ENCODE results near the gene STAU1.
"Not testable (repeated sequence)": the region's sequence is repeated elsewhere in the genome, so short reads cannot be mapped to it uniquely, and the experiment has no call there.

STAU1 gene

GRCh38 chr20:49203746-49204145 lies 15.6 kb upstream of the STAU1 start:
- DNase-seq (ENCODE audit: low read depth in 3 of 3, low spot score in 1 of 3) = no peak

DNA sequence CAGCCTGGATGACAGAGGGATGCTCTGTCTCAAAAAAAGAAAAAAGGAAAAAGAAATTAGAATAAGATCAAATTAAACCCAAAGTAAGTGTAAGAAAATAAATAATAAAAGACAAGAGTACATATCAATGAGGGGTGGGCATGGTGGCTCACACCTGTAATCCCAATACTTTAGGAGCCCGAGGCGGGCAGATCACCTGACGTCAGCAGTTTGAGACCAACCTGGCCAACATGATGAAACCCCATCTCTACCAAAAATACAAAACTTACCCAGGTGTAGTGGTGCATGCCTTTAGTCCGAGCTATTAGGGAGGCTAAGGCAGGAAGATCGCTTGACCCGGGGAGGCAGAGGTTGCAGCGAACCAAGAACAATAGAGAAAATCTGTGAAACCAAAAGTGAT lies 14.9 kb upstream of the STAU1 start:
- DNase-seq (ENCODE audit: low read depth in 3 of 3, low spot score in 1 of 3) = no peak

GRCh38 chr20:49199729-49200293 lies 11.7 kb upstream of the STAU1 start:
- no peak for DNase-seq (ENCODE audit: low read depth in 3 of 3, low spot score in 1 of 3)

- DNase-seq (ENCODE audit: low read depth in 3 of 3, low spot score in 1 of 3) = not testable (repeated sequence)
Measured at GRCh38 chr20:49192944-49193518, 4.9 kb upstream of the STAU1 start.

DNA sequence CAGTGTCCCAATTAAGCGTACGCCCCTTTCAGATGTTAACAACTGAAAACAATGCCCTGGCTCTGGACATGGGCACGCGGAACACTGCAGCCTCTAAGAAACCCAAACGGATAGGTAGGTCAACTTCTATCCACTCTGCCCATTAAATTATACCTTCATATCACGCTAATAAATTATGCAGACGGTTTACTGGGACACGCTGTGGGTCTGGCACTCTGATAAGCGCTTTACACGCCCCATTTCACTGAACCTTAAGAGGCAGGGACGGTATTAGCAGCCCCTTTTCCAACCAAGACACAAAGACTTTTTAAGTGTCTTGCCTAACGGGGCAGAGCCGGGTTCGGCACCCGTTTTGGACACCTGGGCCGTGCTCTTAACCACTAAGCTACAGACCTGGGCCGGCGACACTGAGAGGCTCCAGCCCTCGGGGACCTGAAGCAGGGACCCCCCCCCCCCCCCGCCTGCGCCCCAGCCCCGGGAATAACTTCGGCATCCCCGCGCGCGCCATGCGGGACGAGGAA lies 744 bp downstream of the STAU1 start:
- no peak for DNase-seq (ENCODE audit: low read depth in 3 of 3, low spot score in 1 of 3)

DNA sequence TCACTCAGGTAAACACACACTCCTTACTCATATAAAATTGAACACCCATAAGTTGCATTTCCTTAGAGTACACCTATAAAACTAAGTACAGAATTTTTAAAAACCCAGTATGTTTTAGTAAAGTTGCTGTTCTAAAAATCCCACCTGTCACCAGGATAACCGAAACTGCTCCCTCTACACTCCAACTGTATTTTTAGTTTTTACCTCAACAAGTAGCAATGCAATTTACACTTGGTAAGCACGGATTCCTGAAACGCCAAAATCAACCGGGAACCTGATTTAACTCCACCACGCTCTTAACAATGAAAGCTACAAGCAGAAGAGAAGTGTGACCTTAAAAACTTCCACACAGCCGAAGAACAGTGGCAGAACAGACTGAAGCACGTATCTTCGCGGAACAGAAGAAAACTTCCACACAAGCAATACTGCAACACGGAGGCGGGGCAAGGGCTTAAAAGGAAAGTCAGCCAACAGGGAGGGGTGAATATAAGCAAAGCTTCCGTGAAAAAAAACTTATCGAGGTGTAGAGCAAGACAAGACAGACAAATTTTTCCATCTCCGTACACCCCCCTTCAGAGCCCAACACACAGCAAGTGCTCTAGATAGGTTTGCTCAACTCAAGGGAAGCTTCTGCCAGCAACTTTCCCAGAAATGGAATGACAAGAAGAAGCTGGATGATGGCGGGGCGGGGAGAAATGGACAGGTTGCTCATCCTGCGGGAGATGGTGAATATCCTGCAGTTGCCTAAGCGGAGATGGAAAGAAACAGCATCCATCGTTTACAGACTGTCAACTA lies 1.4 kb downstream of the STAU1 start:
- DNase-seq (ENCODE audit: low read depth in 3 of 3, low spot score in 1 of 3) = peak; percentile 27 to 44 (median 33)

DNA sequence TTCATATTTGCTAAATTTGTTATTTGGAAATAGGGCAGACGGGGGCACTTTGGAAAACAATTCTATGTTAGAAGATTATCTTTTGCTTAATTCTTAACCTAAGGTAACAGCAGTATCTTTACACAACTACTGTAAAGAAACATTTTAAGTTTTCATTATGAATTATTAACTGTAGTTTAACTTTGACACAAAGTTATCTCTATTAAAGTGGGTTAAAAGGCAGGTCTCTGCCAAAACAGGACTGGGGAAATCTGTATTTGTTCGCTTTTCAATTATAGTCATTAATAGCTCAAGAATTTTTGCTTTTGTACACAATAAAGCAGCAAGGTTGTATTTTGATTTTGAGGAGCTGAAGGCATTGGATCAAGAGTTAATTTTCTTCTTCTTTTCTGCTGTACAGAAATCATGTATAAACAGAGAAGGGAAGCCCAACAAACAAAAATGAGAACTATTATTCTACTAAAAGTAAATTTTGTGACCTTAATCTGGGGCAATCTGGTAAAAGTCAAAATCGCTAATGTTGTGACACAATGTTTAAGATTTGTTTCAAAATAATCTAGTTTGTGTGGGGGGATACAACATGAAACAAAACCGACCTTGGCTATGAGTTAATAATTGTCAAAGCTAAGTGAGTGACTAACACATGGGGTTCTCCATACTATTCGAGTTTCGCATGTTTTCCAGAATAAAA lies 2.9 kb downstream of the STAU1 start:
- DNase-seq (ENCODE audit: low read depth in 3 of 3, low spot score in 1 of 3) = no peak

DNA sequence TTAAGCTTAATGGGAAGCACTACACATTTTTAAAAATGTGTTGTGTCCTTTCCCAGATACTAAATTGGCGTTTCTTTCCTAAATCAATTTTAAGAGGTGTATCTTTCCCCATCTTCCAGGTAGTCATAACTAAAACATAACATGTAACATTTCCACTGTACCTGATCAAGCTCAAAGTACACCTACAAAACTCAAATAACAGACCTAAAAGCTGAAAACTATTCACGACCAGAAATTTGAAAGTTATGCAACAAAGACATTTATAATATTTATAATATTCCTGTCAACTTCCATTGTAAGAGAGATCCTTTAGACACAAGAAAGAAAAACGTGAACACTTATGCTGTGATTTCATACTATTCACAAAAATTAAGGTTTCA lies 3.5 kb downstream of the STAU1 start:
- DNase-seq (ENCODE audit: low read depth in 3 of 3, low spot score in 1 of 3) = no peak

- not testable (repeated sequence) for DNase-seq (ENCODE audit: low read depth in 3 of 3, low spot score in 1 of 3)
Measured at GRCh38 chr20:49184084-49184501, 4.0 kb downstream of the STAU1 start.

DNA sequence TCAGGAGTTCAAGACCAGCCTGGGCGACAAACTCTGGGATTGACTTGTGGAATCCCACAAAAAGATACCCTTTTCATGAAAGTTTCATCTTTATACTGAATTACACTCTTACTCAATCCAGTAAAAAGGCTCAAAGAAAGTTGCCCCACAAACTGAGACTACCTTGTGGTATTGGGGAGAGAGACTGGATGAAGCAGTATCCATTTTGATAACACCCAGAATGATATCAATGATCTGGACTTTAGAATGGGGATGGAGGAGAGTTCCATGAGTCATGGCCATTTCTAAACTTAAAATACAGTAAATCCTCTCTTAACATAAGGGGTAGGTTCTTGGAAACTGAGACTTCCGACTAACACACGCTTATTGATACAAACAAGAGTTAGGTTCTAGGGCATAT lies 4.7 kb downstream of the STAU1 start:
- DNase-seq (ENCODE audit: low read depth in 3 of 3, low spot score in 1 of 3) = no peak

GRCh38 chr20:49181265-49181877 lies 6.8 kb downstream of the STAU1 start:
- DNase-seq (ENCODE audit: low read depth in 3 of 3, low spot score in 1 of 3) = no peak

GRCh38 chr20:49179368-49180277 lies 8.5 kb downstream of the STAU1 start:
- DNase-seq (ENCODE audit: low read depth in 3 of 3, low spot score in 1 of 3) = no peak

DNA sequence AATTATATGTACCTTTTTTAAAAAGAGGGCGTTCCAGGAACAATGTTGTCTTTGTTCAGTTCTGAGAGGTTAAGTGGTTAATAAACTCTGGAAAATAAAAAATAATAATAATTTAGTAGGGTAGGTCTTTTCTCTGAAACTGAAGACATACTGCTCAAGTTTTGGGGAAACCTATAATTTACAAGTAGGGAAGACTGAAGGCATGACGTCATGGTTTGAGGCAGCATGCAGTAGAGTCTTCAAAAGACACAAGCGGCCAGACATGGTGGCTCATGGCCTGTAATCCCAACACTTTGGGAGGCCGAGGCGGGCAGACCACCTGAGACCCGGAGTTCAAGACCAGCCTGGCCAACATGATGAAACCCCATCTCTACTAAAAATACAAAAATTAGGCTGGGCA lies 14.0 kb downstream of the STAU1 start:
- no peak for DNase-seq (ENCODE audit: low read depth in 3 of 3, low spot score in 1 of 3)

DNA sequence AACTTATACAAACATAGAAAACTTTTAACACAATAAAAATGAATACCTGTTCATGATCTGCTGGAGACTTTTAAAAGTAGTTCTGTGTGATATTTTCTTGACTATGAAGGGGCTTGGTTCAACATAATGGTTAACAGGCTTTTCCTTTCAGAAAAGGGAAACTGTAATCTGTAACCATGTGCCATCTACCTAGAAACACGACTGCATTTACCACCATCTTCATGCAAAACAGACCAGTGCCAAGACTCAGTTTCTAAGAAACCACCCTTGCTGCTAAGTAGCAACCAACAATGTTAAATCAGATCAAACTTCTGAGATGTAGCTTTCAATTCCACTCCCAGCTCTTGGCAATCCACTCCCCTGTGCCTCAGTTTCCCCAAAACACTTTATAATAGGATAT lies 15.7 kb downstream of the STAU1 start:
- DNase-seq (ENCODE audit: low read depth in 3 of 3, low spot score in 1 of 3) = no peak

GRCh38 chr20:49171909-49172308 lies 16.2 kb downstream of the STAU1 start:
- DNase-seq (ENCODE audit: low read depth in 3 of 3, low spot score in 1 of 3) = no peak

GRCh38 chr20:49170714-49171113 lies 17.4 kb downstream of the STAU1 start:
- DNase-seq (ENCODE audit: low read depth in 3 of 3, low spot score in 1 of 3) = no peak

DNA sequence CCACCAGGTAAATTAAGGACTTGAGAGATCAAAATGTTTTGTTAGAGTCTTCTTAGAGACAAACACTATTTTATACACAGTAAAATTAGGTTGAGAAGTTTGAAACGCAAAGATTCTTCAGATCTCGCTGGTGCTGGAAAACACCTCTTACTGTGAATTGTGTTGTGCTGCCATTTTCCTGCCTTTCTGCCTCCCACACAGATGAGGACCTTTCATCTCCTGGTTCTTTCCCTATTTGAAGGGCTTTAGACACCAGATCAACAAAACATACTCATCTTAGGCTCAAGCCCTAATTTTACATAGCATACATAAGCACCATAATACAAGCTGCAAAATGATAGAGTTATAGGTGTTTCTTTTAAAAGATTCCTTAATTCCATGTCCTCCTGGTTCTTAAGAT lies 18.6 kb downstream of the STAU1 start:
- DNase-seq (ENCODE audit: low read depth in 3 of 3, low spot score in 1 of 3) = no peak

DNA sequence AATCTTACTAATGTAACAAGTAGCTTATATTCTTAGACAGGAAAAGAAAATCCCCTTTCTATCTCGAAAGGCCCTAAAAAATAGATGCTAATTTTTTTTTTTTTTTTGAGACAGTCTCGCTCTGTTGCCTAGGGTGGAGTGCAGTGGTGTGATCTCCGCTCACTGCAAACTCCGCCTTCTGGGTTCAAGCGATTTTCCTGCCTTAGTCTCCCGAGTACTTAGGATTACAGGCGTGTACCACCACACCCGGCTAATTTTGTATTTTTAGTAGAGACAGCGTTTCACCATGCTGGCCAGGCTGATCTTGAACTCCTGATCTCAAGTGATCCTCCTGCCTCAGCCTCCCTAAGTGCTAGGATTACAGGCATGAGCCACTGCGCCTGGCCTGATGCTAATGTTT lies 19.3 kb downstream of the STAU1 start:
- DNase-seq (ENCODE audit: low read depth in 3 of 3, low spot score in 1 of 3) = not testable (repeated sequence)

DNA sequence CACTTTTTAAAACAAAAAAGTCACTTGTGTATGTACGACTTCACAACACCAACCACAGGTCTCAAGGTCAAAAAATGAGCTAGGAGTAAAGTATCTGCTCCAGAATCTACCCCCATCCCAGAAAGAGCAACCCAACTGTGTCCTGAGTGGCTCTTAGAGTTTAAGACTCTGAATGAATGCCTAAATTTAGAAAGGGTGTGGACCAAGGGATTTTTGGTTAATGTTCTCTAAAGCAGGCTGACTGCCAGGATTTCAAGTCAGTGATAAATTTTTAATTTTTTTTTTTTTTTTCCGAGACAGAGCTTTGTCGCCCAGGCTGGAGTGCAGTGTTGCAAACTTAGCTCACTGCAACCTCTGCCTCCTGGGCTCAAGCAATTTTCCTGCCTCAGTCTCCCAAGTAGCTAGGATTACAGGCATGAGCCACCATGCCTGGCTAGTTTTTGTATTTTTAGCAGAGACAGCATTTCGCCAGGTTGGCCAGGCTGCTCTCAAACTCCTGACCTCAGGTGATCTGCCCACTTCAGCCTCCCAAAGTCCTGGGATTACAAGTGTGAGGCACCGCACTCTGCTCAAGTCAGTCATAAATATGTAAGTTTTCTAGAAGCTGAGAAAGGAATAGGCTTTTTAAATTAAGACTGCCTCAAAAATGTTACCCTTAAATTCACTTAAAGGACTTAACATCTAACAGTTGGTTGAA lies 20.2 kb downstream of the STAU1 start:
- DNase-seq (ENCODE audit: low read depth in 3 of 3, low spot score in 1 of 3) = no peak
